H1 (cell line): ENCODE data around the gene EIF4A3. TPM values are rescaled to one million over a fixed set of nuclear protein-coding genes. Genes with fewer than 3 reads are reported as not detected.

Source experiments
- CTCF ChIA-PET: fragments of 300-600 bp; sonication (Branson Sonifier 250); formaldehyde crosslinking; loops from one replicate; lab custom pipeline; 2021; ENCODE audit not compliant: partially characterized antibody; lab: Charles Lee
- POLR2A ChIA-PET: fragments of 300-600 bp; sonication (Branson Sonifier 250); formaldehyde crosslinking; loops from one replicate; lab custom pipeline; 2021; ENCODE audit warnings: inconsistent platforms; ENCODE audit not compliant: partially characterized antibody; lab: Charles Lee
- DNase-seq, 2 experiments: peaks; one replicate each; pipeline versions ENCODE4 v3.0.0 to v3.0.0-alpha.2; 2010 to 2022; ENCODE audit warnings: low spot score in 2 of 2, low read depth in 1 of 2, mixed read lengths in 1 of 2
- FAIRE-seq: peaks from 2 replicates; lab custom pipeline; 2011; peaks lifted over from hg19 to GRCh38; lab: Jason Lieb, UNC
- H2AFZ ChIP-seq: 2 replicates; pipeline ENCODE4 v1.8.1; 2012; ENCODE audit warnings: low read length, inconsistent platforms
- H2AK5ac ChIP-seq: 2 replicates; pipeline ENCODE4 v1.6.1; 2013; ENCODE audit warnings: low read depth, low read length
- H2BK120ac ChIP-seq: replicated peaks from 2 replicates; pipeline ENCODE3; 2013; ENCODE audit warnings: low read depth, low read length, inconsistent platforms
- H2BK12ac ChIP-seq: 2 replicates; pipeline ENCODE4 v1.6.1; 2013; ENCODE audit warnings: low read depth, low read length
- H2BK15ac ChIP-seq: 2 replicates; pipeline ENCODE4 v1.6.1; 2013; ENCODE audit warnings: low read length
- H2BK20ac ChIP-seq: 2 replicates; pipeline ENCODE4 v1.6.1; 2013; ENCODE audit warnings: low read length
- H2BK5ac ChIP-seq: 2 replicates; pipeline ENCODE4 v1.6.1; 2013; ENCODE audit warnings: low read depth, low read length
- H3K14ac ChIP-seq: 2 replicates; pipeline ENCODE4 v1.6.1; 2013; ENCODE audit warnings: inconsistent platforms; ENCODE audit not compliant: insufficient read length
- H3K18ac ChIP-seq: 2 replicates; pipeline ENCODE4 v1.6.1; 2013; ENCODE audit warnings: low read length; ENCODE audit errors: extremely low read depth
- H3K23ac ChIP-seq: 2 replicates; pipeline ENCODE4 v1.6.1; 2013; ENCODE audit warnings: inconsistent platforms; ENCODE audit not compliant: insufficient read length
- H3K23me2 ChIP-seq: 2 replicates; pipeline ENCODE4 v1.6.1; 2013; ENCODE audit warnings: low read depth, low read length
- H3K27ac ChIP-seq: 2 replicates; pipeline ENCODE4 v1.6.1; 2011; ENCODE audit warnings: low read depth, low read length, inconsistent platforms
- H3K27me3 ChIP-seq, 4 experiments: replicated peaks in 1 of 4; 1 replicate in 1 of 4; 2 replicates in 3 of 4; pipeline versions ENCODE4 v1.6.1 to v1.8.1; 2011 to 2013; ENCODE audit warnings: low read length in 3 of 4, mild to moderate bottlenecking in 3 of 4, inconsistent platforms in 2 of 4, mixed read lengths in 2 of 4, moderate library complexity in 1 of 4; ENCODE audit not compliant: control insufficient read depth in 3 of 4, insufficient read depth in 3 of 4; ENCODE audit errors: extremely low read depth in 1 of 4
- H3K36me3 ChIP-seq, 4 experiments: 2 replicates each; pipeline versions ENCODE4 v1.6.1 to v1.8.1; 2011 to 2013; ENCODE audit warnings: mild to moderate bottlenecking in 4 of 4, low read length in 3 of 4, moderate library complexity in 2 of 4, control low read depth in 1 of 4, inconsistent platforms in 1 of 4; ENCODE audit not compliant: insufficient read depth in 4 of 4, control insufficient read depth in 2 of 4
- H3K4ac ChIP-seq: replicated peaks from 2 replicates; pipeline ENCODE3; 2013; ENCODE audit warnings: low read length, low read depth, mixed read lengths, inconsistent platforms; ENCODE audit not compliant: insufficient read length
- H3K4me1 ChIP-seq, 4 experiments: replicated peaks in 1 of 4; 1 replicate in 1 of 4; 2 replicates in 3 of 4; pipeline versions ENCODE4 v1.6.1 to v1.8.1; 2011 to 2013; ENCODE audit warnings: low read length in 3 of 4, inconsistent platforms in 2 of 4, mixed read lengths in 1 of 4; ENCODE audit not compliant: insufficient read depth in 4 of 4, control insufficient read depth in 3 of 4
- H3K4me2 ChIP-seq, 2 experiments: 2 replicates each; pipeline versions ENCODE4 v1.6.1 to v1.8.1; 2011 to 2013; ENCODE audit warnings: low read depth in 2 of 2, low read length in 2 of 2, control low read depth in 1 of 2, inconsistent platforms in 1 of 2, mild to moderate bottlenecking in 1 of 2; ENCODE audit not compliant: insufficient read depth in 1 of 2
- H3K4me3 ChIP-seq, 4 experiments: fragments of 200-600, 300-600 bp in 1 of 4; sonication (generic), shearing (Covaris generic), sonication (Bioruptor Twin) in 1 of 4; 2 replicates each; pipeline versions ENCODE4 v1.5.1 to v1.8.1; 2011 to 2016; ENCODE audit warnings: low read length in 4 of 4, low read depth in 3 of 4, control low read depth in 2 of 4, inconsistent platforms in 2 of 4, mild to moderate bottlenecking in 2 of 4, mixed read lengths in 1 of 4, moderate library complexity in 1 of 4; ENCODE audit not compliant: insufficient read depth in 2 of 4; ENCODE audit errors: extremely low read depth in 1 of 4
- H3K56ac ChIP-seq: replicated peaks from 2 replicates; pipeline ENCODE3; 2013; ENCODE audit warnings: low read depth, mild to moderate bottlenecking, mixed read lengths, low read length, inconsistent platforms; ENCODE audit not compliant: insufficient read length
- H3K79me1 ChIP-seq: 2 replicates; pipeline ENCODE4 v1.6.1; 2013; ENCODE audit warnings: low read depth, low read length, control low read depth
- H3K79me2 ChIP-seq, 2 experiments: 2 replicates each; pipeline versions ENCODE4 v1.6.1 to v1.8.1; 2012 to 2013; ENCODE audit warnings: low read length in 2 of 2, mild to moderate bottlenecking in 2 of 2, inconsistent platforms in 1 of 2; ENCODE audit not compliant: insufficient read depth in 2 of 2, control insufficient read depth in 1 of 2
- H3K9ac ChIP-seq, 4 experiments: replicated peaks in 1 of 4; 1 replicate in 1 of 4; 2 replicates in 3 of 4; pipeline versions ENCODE4 v1.6.1 to v1.8.1; 2011 to 2013; ENCODE audit warnings: low read depth in 3 of 4, low read length in 3 of 4, control low read depth in 2 of 4, mild to moderate bottlenecking in 2 of 4, moderate library complexity in 2 of 4, inconsistent platforms in 1 of 4; ENCODE audit errors: extremely low read depth in 1 of 4
- H3K9me3 ChIP-seq, 2 experiments: 2 replicates each; pipeline versions ENCODE4 v1.6.1 to v1.8.1; 2012 to 2013; ENCODE audit warnings: mild to moderate bottlenecking in 2 of 2, moderate library complexity in 2 of 2, control low read depth in 1 of 2, inconsistent platforms in 1 of 2, low read depth in 1 of 2, low read length in 1 of 2, mixed read lengths in 1 of 2; ENCODE audit not compliant: insufficient read depth in 2 of 2
- H4K20me1 ChIP-seq, 2 experiments: replicated peaks in 1 of 2; 2 replicates each; pipeline versions ENCODE3 to v1.8.1; 2011 to 2013; ENCODE audit warnings: inconsistent platforms in 2 of 2, low read length in 2 of 2, mild to moderate bottlenecking in 1 of 2; ENCODE audit not compliant: insufficient read depth in 2 of 2, control insufficient read depth in 1 of 2
- H4K5ac ChIP-seq: 2 replicates; pipeline ENCODE4 v1.6.1; 2013; ENCODE audit warnings: low read length, low read depth, mixed read lengths, inconsistent platforms; ENCODE audit not compliant: insufficient read length
- H4K8ac ChIP-seq: 2 replicates; pipeline ENCODE4 v1.8.0; 2013; ENCODE audit warnings: mild to moderate bottlenecking, moderate library complexity, low read length, inconsistent platforms; ENCODE audit not compliant: insufficient read depth; ENCODE audit errors: extremely low read depth
- H4K91ac ChIP-seq: replicated peaks from 2 replicates; pipeline ENCODE3; 2013; ENCODE audit warnings: low read length, mixed read lengths, inconsistent platforms; ENCODE audit not compliant: insufficient read length
- KDM1A ChIP-seq: fragments of 200-600, 300-600 bp; sonication (generic); IDR thresholded peaks from 2 replicates; pipeline ENCODE4 v1.7.1; 2016; ENCODE audit warnings: mild to moderate bottlenecking, low read length, borderline replicate concordance
- NANOG ChIP-seq: IDR thresholded peaks from 2 replicates; pipeline ENCODE4 v1.6.1; 2011; ENCODE audit warnings: low read length, low read depth, mild to moderate bottlenecking, inconsistent platforms; ENCODE audit not compliant: insufficient read depth, poor library complexity, severe bottlenecking
- SP2 ChIP-seq: IDR thresholded peaks from 2 replicates; pipeline ENCODE4 v1.6.1; 2012; ENCODE audit warnings: mild to moderate bottlenecking, low read length, inconsistent platforms
- TEAD4 ChIP-seq: IDR thresholded peaks from 2 replicates; pipeline ENCODE4 v1.6.1; 2012; ENCODE audit warnings: low read depth, low read length, inconsistent platforms, mixed read lengths
- WGBS, 2 experiments: shearing (Covaris generic) in 1 of 2; methylation state at CpG; one replicate each; pipeline versions ENCODE4 v1.1.6 to v1.1.7; 2013 to 2015; ENCODE audit warnings: low lambda C conversion rate in 2 of 2, mixed read lengths in 2 of 2, inconsistent platforms in 1 of 2, low coverage in 1 of 2, missing lambda C conversion rate in 1 of 2; ENCODE audit not compliant: insufficient replicate concordance in 2 of 2, insufficient coverage in 1 of 2, insufficient read length in 1 of 2; ENCODE audit errors: extremely low coverage in 1 of 2, missing lambda C conversion rate in 1 of 2; 5-methylcytosine and 5-hydroxymethylcytosine counted together
- polyA plus RNA-seq, 7 experiments: library from polyadenylated mRNA; depleted of rRNA in 3 of 7; stranded (reverse) in 5 of 7; unstranded in 2 of 7; fragments of >200 nt in 5 of 7; fragments of 200-250 nt in 2 of 7; gene quantifications; 1 replicate in 5 of 7; 2 replicates in 1 of 7; 4 replicates in 1 of 7; pipeline versions ENCODE4 v1.2.1 to v1.2.3, GENCODE V29; 2011 to 2013; ENCODE audit warnings: missing spikeins in 2 of 7, mixed read lengths in 2 of 7
- total RNA-seq: library from RNA; stranded (reverse); fragmentation: NEBNext Ultra II Directional; extraction: Animal tissue kit (Norgen Biotek cat#: 25700); gene quantifications from 2 replicates; pipeline ENCODE4 v1.2.1, GENCODE V29; 2021

The EIF4A3 gene
- total and polyA plus RNA-seq, 2 of the 8 experiments (the other 6 are each of a cell fraction or from before 2014, with no cell fraction given): 142 to 146 TPM

GRCh38 chr17:80097127-80097621 is 49.8 kb downstream of the EIF4A3 start:
- no peak overlapping the region for H2BK120ac ChIP-seq
- H2BK5ac ChIP-seq: no peak overlapping the region
- H3K56ac ChIP-seq: no peak overlapping the region
- no peak overlapping the region for H4K91ac ChIP-seq
- H4K20me1 ChIP-seq: no peaks in the 10 kb centered on the region
- H4K5ac ChIP-seq: no peak overlapping the region
- no peak overlapping the region for H2BK20ac ChIP-seq
- no peak overlapping the region for H3K14ac ChIP-seq
- no peaks in the 10 kb centered on the region for H3K9me3 ChIP-seq
- no peak overlapping the region for H3K23ac ChIP-seq
- no peak overlapping the region for H3K4me2 ChIP-seq
- no peak overlapping the region for H3K4me3 ChIP-seq
- TF ChIP-seq SP2: no peak
- no peak for TF ChIP-seq TEAD4
- TF ChIP-seq KDM1A: no peak
- TF ChIP-seq NANOG: no peak
- POLR2A ChIA-PET: no interaction called here
- H3K27ac ChIP-seq: no peak overlapping the region
- H3K4me1 ChIP-seq: peaks cover 0 to 3% (median under 1%) of the 10 kb centered on the region in 4 experiments; a peak in 4 of 7 replicates
- H2AFZ ChIP-seq: no peak overlapping the region
- no peaks in the 10 kb centered on the region for H3K79me1 ChIP-seq
- 90% methylated on average over 17 of the region's 17 CpGs; no CpG with 5 or more reads in 1 of the 2 experiments for WGBS, 2 experiments
- no peak overlapping the region for H2BK15ac ChIP-seq
- H2AK5ac ChIP-seq: no peak overlapping the region
- DNase-seq (no peak), FAIRE-seq (no peak)
- no peak overlapping the region for H2BK12ac ChIP-seq
- H3K27me3 ChIP-seq: peaks cover 0 to 9% (median 5%) of the 10 kb centered on the region in 4 experiments; a peak in 3 of 7 replicates
- CTCF ChIA-PET: interaction anchor here (1.0 to 1.4 kb wide), 2 partner anchors 12 to 43 kb away, joined by 3 read pairs; no protein-coding TSS in a partner anchor
- peaks cover 7% of the 10 kb centered on the region; the same call in 1 of the 2 replicates for H3K23me2 ChIP-seq
- H3K9ac ChIP-seq: no peak overlapping the region
- no peak overlapping the region for H3K18ac ChIP-seq
- H3K36me3 ChIP-seq: no peaks in the 10 kb centered on the region
- H4K8ac ChIP-seq: no peak overlapping the region
- no peak overlapping the region for H3K4ac ChIP-seq
- no peaks in the 10 kb centered on the region for H3K79me2 ChIP-seq
